Measurements from ENCODE around the gene MMP25. TPM values are rescaled to one million over a fixed set of nuclear protein-coding genes. Genes with fewer than 3 reads are reported as not detected.
"Not testable (repeated sequence)": the region's sequence is repeated elsewhere in the genome, so short reads cannot be mapped to it uniquely, and the experiment has no call there.

The MMP25 gene
- polyA plus RNA-seq, 3 donors = 1.4 to 2.9 (median 1.9) TPM

DNA sequence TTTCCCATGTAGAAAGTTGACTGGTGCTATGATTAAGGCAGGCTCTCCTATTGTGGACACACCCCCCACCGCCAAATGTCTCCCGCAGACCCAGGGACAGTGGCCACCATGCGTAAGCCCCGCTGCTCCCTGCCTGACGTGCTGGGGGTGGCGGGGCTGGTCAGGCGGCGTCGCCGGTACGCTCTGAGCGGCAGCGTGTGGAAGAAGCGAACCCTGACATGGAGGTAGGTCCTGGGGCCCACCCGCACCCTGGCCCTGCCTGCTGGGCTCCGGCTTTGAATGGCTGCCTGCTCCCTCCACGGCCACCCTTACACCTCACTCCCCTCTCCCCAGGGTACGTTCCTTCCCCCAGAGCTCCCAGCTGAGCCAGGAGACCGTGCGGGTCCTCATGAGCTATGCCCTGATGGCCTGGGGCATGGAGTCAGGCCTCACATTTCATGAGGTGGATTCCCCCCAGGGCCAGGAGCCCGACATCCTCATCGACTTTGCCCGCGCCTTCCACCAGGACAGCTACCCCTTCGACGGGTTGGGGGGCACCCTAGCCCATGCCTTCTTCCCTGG lies 3.6 kb downstream of the MMP25 start:
- no peak for DNase-seq (ENCODE audit: extremely low read depth in 1 of 11, low read depth in 9 of 11, low spot score in 4 of 11)

DNA sequence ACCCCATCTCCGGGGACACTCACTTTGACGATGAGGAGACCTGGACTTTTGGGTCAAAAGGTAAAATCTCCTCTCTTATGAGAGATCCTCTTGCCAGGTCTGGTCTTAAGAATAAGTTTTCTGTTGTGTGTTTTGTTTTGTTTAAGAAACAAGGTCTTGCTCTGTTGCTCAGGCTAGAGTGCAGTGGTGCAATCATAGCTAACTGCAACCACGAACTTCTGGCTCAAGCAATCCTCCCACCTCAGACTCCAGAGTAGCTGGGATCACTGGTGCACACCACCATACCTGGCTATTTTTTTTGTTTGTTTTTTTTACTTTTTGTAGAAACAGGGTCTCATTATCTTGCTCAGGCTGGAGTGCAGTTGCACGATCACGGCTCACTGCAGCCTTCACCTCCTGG lies 4.1 kb downstream of the MMP25 start:
- no peak for DNase-seq (ENCODE audit: extremely low read depth in 1 of 11, low read depth in 9 of 11, low spot score in 4 of 11)

DNA sequence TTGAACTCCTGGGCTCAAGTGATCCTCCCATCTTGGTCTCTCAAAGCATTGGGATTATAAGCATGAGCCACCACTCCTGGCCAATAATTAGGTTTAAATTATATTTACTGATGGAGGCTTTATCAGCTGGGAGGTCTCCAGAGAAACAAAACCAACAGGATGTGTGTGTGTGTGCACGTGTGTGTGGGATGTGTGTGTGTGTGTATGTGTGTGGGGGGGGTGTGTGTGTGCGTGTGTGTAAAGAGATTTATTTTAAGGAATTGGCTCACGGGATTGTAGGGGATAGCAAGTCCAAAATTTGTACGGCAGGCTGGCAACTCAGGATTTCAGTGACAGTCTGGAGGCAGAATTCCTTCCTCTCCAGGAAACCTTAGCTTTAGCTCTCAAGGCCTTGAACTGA lies 4.6 kb downstream of the MMP25 start:
- no peak for DNase-seq (ENCODE audit: extremely low read depth in 1 of 11, low read depth in 9 of 11, low spot score in 4 of 11)

DNA sequence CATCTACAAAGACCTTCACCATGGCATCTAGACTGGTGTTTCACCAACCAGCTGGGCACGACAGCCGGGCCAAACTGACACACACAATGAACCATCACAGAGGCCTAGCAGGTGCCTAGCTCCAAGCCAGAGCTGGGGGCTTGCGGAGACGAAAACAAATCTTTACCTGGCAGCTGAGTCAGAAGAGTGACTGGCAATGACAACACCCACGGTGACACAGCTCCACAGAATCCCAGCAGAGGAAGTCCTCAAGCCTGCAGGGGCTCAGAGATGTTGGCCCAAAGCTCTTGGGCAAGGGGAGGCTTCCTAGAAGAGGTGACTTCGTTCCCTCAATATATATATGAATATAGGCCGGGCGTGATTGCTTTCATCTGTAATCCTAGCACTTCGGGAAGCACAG lies 5.1 kb downstream of the MMP25 start:
- no peak for DNase-seq (ENCODE audit: extremely low read depth in 1 of 11, low read depth in 9 of 11, low spot score in 4 of 11)

DNA sequence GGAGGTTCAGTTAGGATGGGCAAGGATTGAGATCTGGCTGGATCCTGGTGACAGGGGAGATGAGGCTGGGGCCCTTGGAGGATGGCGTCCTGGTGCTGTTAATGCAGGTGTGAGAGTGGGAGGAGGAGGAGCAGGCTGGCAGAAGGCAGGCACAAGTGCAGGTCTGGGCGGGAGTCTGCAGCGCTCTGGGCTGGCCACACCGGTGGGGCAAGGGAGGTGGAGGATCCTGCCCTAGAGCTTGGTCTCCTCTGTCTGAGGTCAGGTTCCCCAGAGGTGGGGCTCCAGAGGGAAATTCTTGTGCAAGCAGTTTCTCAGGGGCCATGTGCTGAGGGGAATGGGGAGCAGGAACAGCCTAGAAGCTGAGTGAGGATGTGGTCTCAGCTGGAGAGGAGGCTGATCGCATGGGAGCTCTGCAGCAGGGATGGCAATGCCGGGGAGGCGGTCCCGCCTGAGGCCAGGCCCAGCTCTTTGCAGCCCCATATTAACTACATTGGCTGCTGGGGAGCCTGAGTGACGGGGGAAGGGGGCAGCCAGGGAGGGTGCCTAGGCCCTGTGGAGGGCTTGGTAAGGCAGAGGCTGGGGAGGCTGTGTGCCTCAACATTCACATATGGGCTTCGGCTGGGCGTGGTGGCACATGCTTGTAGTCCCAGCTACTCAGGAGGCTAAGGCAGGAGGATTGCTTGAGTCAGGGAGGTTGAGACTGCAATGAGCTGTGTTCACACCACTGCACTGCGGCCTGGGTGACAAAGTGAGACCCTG lies 6.4 kb downstream of the MMP25 start:
- not testable (repeated sequence) for DNase-seq (ENCODE audit: extremely low read depth in 1 of 11, low read depth in 9 of 11, low spot score in 4 of 11)

DNA sequence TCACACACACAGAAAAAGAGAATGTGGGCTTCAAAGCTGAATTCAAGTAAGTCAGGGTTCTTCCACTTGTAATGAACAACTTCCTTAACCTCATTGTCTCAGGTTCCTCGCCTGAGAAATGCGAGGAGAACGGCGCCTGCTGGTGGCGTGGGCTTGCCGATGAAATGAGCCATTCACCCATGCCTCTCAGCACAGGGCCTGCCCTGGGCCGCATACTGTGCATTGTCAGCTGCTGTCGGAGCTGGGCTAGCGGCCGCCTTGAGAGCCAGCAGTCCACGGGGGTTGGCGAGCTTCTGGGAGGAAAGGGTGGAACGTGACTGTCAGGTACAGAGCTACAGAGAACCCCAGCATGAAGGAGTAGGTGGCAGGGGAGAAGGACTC lies 7.0 kb downstream of the MMP25 start:
- not testable (repeated sequence) for DNase-seq (ENCODE audit: extremely low read depth in 1 of 11, low read depth in 9 of 11, low spot score in 4 of 11)

DNA sequence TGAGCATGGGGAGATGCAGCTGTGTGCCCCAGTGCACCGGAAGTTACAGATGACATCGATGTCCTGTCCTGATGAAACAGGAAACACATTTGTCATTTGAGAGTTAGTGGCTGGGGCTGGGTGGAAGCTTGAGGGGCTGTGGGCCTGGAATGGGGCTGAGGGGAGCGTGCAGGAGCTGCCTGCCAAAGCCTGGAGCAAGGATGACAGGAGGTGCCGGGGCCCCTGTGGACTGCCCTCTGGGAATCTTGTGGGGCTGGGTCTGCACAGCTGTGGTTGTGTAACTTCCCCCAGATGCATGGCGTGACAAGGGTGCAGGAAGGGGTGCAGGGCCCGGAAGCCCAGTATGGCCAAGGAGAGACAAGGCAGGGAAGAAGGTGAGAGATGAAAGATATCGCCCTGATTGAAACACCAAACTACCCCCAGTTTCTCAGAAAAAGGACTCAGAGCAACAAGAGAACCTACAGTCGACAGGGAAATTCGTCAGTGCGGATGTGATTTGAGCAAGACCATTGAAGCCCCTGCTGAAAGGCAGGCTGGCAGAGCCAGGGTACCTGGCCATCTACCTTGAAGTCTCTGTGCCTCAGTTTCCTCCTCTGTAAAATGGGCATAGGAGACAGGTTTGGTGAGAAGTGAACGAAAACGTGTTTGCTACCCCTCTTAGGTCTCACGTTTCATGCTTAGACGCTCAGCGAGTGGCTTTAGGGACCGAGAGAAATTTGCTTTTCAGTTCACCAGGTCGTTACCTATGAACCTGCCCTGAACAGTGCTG lies 8.8 kb downstream of the MMP25 start:
- no peak for DNase-seq (ENCODE audit: extremely low read depth in 1 of 11, low read depth in 9 of 11, low spot score in 4 of 11)

DNA sequence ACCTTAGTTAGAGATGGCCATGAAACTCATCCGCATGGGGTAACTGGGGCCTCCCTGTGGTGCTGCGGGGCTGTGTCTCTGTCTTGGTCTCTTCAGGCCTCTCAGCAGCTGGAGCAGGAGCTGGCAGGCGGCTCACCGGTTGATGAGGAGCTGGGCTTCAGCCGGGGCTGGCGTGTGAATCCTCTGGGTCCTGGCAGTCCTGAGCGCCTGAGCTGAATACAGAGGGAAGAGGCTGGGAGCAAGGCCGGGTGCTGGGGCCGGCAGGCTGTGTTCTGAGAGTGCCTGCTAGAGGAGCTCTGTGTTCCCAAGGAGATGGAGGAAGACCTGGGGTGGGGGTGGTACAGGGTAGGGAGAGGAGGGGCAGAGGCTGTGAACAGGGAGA lies 9.4 kb downstream of the MMP25 start:
- not testable (repeated sequence) for DNase-seq (ENCODE audit: extremely low read depth in 1 of 11, low read depth in 9 of 11, low spot score in 4 of 11)

DNA sequence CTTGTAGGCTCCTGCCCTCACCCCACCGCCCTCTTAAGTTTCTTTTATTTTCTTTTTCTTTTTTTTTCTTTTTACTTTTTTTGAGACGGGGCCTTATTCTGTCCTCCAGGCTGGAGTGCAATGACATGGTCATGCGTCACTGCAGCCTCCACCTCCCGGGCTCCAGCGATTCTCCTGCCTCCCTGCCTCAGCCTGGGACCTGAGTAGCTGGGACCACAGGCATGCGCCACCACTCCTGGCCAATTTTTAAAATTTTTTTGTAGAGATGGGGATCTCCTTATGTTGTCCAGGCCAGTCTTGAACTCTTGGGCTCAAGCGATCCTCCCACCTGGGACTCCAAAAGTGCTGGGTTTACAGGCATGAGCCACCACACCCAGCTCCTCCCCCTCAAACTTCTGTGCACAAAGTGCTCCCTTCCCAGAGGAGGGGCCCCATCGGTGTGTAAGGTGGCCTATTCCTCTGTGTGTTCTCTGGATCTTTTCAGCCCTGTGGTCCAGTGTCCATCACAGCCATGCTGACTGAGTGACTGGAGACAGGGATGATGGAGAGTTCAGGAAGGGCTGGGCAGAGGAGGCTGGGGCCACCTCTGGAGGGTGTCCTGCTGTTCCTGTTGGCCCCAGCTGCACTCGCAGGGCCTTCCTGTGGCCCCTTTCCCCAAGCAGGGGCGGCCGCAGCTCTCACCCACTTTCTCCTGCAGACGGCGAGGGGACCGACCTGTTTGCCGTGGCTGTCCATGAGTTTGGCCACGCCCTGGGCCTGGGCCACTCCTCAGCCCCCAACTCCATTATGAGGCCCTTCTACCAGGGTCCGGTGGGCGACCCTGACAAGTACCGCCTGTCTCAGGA lies 10.2 kb downstream of the MMP25 start:
- no peak for DNase-seq (ENCODE audit: extremely low read depth in 1 of 11, low read depth in 9 of 11, low spot score in 4 of 11)

DNA sequence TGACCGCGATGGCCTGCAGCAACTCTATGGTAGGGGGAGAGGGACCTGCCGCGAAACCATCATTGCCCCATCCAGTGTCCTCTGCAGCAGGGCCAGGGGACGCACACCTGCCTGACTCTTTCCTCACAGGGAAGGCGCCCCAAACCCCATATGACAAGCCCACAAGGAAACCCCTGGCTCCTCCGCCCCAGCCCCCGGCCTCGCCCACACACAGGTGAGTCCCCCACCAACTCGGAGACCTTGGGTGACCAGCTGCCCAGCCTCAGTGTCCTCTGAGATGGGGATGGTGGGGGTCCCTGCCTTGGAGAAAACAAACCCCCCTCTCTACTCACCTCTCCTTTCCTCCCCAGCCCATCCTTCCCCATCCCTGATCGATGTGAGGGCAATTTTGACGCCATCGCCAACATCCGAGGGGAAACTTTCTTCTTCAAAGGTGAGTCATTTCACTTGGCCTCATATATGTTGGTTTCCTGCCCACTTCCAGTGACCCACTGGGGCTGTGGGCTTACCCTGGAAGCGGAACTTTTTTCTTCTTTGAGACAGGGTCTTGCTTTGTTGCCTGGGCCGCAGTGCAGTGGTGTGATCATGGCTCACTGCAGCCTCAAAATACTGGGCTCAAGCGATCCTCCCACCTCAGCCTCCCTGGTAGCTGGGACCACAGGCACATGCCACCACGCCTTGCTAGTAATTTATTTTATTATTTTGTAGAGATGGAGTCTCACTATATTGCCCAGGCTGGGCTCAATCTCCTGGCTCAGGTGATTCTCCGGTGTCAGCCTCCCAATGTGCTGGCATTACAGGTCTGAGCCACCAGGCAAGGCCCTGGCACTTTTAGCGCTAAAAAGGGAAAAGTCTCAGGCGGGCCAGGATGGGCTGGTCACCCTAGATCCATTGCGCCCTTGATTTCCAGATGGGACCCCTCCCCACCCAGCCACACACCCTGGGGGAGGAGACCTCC lies 11.1 kb downstream of the MMP25 start:
- no peak for DNase-seq (ENCODE audit: extremely low read depth in 1 of 11, low read depth in 9 of 11, low spot score in 4 of 11)

DNA sequence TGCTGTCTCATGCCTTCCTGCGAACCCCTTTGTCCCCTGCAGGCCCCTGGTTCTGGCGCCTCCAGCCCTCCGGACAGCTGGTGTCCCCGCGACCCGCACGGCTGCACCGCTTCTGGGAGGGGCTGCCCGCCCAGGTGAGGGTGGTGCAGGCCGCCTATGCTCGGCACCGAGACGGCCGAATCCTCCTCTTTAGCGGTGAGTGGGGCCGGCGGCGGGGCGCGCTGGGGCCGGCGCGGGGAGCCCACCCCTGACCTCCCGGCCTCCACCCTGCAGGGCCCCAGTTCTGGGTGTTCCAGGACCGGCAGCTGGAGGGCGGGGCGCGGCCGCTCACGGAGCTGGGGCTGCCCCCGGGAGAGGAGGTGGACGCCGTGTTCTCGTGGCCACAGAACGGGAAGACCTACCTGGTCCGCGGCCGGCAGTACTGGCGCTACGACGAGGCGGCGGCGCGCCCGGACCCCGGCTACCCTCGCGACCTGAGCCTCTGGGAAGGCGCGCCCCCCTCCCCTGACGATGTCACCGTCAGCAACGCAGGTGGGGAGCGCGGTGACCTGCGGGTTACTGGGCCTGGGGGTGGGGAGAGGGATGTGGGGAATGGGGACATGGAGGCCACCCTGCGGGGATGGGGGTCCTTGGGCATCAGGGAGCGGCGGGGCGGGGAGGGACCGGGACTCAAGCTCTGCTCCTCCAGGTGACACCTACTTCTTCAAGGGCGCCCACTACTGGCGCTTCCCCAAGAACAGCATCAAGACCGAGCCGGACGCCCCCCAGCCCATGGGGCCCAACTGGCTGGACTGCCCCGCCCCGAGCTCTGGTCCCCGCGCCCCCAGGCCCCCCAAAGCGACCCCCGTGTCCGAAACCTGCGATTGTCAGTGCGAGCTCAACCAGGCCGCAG lies 12.0 kb downstream of the MMP25 start:
- peak in 6 of 11 donors; percentile 28 to 50 (median 38) for DNase-seq (ENCODE audit: extremely low read depth in 1 of 11, low read depth in 9 of 11, low spot score in 4 of 11)

DNA sequence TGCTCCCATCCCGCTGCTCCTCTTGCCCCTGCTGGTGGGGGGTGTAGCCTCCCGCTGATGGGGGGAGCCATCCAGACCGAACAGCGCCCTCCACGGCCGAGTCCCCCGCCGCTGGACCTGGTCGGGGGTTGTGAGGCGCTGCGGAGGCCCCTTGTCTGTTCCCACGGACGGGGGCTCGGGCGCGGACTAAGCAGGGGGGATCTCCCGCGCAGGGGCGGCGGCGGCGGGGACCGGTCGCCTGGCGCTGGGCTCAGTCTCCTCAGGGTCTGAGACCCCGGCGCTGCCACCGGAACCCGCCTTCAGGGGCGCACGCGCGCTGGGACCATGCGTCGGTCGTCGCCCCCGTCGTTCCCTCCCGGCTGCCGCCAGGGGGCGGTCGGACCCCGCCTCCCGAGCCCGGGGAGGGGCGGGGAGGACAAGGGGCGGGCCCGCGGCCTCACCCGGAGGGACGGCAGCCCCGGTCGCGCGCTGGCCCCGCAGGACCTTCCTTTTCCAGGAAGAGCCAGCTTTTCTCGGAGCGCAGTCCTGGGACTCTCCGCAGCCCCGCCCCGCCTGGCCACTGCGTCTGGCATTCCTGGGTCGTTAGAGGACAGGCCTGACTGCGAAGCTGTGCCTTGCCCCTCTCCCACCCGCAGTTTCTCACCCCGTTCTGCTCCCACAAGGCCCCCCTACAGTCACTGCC lies 12.8 kb downstream of the MMP25 start:
- DNase-seq (ENCODE audit: extremely low read depth in 1 of 11, low read depth in 9 of 11, low spot score in 4 of 11) = peak; percentile 69 to 90 (median 85)

DNA sequence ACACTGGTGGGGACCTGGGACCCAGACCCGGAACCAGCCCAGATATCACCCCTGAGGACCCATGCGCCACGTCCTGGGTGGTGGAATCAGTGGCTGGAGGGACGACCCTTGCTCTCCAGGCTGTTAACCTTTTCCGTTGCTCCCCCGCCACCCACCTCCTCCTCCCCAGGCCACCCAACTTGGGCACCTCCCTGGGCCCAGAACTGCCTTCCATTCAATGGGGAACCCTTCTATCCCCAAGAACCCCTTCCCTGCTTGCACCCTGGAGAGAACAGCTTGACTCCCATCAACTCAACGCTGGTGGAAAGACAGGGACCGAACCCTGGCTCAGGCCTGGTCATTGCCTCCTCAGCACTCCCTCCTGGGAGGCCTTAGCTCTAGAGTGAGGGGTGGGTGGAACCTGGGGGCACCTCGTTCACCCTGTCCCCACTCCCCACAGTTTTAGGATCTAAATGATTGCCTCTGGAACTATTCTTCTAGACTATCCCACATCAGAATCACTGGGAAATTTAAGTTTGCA lies 13.4 kb downstream of the MMP25 start:
- no peak for DNase-seq (ENCODE audit: extremely low read depth in 1 of 11, low read depth in 9 of 11, low spot score in 4 of 11)

DNA sequence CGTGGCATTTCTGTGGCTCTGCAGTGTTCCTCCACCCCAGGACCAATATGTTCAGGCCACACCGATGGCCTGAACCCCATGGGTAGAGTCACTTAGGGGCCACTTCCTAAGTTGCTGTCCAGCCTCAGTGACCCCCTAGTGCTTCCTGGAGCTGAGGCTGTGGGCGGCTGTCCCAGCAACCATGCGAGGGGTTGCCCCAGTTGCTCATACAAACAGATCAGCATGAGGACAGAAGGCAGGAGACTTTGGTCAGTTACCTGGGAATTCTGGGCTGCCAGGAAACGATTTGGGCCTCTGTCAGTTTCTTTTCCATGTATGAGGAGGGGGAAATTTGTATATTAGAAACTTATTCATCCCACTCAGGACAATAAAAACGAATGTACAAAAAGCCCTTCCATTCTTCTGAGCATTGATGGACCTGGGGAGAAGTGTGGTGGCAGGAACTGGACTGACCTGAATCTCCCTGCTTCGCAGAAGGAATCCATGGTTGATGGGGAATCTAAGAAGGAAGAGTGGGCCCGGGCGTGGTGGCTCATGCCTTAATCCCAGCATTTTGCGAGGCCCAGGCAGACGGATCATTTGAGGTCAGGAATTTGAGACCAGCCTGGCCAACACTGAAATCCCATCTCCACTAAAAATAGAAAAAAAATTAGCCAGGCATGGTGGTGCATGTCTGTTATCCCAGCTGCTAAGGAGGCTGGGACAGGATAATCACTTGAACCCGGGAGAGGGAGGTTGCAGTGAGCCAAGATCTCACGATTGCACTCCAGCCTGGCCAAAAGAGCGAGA lies 14.2 kb downstream of the MMP25 start:
- no peak for DNase-seq (ENCODE audit: extremely low read depth in 1 of 11, low read depth in 9 of 11, low spot score in 4 of 11)

DNA sequence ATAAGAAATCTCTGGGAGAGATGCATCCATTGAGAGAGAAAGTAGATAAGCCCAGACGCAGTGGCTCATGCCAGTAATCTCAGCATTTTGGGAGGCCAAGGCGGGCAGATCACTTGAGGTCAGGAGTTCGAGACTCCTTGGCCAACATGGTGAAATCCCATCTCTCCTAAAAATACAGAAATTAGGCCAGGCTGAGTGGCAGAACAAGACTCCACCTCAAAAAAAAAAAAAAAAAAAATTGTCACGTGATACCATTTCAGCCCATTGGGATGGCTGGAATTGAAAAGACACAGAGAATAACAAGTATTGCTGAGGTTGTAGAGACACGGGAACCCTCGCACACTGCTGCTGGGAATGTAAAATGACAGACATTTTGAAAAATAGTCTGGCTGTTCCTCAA lies 16.2 kb downstream of the MMP25 start:
- DNase-seq (ENCODE audit: extremely low read depth in 1 of 11, low read depth in 9 of 11, low spot score in 4 of 11) = no peak

All from renal cortex interstitium (tissue), 11 donors.